Measurements from ENCODE around the gene BNIP5.

Gene BNIP5

DNA sequence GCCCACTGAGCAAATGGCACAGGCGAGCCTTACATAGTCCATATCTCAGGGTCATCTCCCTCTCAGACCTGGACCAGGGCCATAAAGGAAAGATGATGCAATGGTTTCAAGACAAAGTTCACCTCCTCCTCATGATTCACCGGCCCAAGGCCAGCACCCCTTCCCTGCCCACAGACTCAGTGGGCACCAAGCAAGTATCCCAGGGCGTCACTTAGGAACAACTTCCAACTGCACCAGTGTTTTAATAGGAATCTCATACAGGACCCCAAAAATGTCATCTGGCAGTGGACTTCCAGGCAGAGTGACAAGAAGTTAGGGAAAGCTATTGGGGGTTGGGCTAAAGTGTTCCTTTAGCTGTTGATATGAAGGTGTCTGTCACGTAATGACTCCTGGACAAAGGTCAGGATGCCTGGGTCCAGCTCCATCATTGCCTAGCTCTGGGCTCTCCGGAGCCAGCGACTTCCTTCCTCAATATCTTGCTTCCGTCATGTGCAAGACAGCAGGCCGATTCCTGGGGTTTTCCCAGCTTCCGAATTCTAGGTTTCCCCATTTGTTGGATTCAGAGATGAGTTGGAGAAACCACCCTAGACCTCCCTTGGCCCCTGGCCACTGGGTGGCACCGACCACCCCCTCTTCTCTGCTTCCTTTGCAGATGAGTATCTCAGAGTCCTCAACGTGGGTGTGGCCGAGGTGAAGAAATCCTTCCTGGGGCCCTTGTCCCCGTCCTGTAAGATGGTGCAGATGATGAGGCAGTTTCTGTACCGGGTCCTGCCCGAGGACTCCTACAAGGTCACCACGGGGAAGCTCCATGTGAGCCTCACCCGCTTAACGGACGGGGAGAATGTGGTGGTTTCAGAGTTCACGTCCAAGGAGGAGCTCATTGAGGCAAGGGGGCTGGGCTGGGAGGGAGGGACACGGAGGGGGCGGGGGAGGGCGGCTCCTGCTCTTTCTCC lies 45.7 kb downstream of the BNIP5 start:
- no peak for DNase-seq

DNA sequence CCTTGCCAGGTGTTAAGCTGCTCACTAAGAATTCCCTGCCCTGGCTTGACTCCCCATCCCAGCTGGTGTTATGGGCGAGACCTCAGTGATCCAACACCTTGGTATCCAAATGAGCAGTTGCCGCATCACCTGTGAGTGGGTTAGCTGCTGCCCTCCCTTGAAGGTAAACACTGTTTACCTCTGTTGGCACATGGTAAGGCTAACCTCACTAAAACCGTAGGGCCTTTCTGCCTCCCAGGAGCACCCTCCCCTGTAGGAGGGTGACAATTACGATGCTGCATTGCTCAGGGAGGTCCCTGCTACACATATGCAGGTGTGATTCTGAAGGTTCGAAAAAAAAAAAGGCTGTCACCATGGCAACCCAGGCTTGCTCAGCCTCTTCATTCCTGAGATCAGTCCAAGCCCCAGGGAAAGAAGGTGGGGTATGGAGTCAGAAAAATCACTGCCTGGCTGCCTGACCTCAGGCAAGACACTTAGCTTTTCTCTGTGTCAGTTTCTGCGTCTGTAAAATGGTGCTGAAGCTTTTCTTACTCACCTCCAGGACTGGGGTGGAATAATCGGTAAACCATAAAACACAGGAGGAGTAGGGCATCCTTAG lies 47.3 kb downstream of the BNIP5 start:
- no peak for DNase-seq

DNA sequence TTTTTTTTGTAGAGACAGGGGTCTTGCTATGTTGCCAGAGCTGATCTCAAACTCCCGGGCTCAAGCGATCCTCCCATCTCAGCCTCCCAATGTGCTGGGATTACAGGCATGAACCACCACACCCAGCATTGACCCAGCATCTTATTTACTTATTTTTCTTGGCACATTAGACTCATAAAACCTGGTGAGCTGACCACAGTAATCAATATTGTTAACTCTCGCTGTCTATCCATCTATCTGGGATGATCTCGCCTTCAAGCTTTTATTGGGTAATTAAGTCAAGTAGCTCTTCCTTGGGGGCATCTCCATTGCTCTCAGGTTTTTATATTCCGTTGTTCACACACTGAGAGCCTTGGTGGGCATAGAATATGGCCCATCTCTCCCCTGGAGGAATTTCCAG lies 49.8 kb downstream of the BNIP5 start:
- DNase-seq = no peak

DNA sequence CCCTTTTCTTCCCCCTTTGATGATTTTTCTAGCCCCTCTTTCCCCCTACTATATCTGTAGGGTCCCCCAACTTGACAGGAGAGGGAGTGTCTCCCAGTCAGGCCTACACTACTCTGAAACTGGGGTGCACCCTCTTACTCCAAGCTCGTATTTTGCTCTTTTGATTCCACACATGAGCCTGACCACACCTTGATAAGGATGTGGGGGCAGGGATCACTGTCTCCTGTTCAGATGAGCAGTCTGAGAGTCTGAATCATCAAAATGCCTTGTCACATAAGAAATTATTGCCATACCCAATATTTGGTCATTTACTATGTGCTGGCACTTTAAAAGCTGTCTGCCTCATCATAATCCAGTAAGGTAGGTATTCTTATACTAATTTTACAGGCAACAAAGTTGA lies 50.9 kb downstream of the BNIP5 start:
- DNase-seq = no peak

DNA sequence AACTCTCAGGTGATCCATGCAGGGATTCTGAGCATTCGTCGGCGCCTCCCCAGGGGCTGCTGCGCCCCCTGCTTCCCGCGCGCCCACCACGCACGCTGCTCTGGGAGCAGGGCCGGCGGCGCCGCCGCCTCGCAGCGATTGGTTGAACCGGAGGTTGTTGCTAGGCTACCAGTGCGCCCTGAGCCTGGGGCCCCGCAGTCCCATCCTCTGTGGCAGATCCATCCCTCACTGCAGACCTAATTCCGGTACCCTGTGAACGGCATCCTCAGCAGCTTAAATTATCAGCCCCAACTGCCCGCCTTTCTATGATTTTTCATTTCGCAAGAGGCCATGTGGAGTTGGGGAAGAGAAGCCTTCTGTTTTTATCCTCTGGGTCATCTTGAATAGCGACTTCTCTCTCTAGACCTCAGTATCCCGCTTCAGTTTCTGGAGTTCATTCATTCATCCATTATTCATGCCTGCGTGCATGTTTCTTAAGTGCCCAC lies 51.5 kb downstream of the BNIP5 start:
- DNase-seq = no peak

DNA sequence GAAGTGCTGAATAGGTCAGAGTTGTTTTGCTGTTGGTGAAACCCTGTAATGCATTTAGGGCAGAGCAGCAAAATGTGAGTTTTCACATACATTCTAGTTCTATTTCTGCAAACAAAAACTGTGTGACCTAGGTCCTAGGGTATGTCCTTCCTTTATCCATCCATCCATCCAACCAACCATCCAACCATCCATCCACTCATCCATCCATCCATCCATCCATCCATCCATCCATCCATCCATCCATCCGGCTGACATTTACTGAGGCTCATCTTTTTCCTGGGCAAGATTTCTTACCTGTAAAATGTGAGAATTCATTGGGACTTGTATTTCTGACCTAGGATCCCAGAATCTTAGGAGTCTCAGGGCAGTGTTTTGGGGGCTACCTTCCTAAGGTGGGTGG lies 52.3 kb downstream of the BNIP5 start:
- DNase-seq = no peak

DNA sequence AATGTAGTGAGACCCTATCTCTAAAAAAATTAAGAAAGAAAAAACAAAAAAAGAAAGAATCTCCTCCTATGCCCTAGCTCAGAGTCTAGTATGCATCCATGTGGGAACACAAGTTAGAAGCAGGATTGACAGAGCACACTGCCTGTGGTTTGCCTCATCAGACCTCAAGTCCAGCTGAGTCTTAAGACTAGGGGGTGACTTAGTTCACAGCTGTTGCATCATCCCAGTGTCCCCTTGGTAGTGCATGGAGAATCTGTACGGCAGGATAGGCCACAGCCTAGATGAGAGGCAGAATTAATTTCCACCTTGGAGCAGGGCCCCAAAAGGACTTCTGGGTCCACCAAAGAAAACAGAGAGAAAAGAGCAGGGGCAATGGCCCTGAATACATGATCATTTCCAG lies 53.1 kb downstream of the BNIP5 start:
- DNase-seq = no peak

DNA sequence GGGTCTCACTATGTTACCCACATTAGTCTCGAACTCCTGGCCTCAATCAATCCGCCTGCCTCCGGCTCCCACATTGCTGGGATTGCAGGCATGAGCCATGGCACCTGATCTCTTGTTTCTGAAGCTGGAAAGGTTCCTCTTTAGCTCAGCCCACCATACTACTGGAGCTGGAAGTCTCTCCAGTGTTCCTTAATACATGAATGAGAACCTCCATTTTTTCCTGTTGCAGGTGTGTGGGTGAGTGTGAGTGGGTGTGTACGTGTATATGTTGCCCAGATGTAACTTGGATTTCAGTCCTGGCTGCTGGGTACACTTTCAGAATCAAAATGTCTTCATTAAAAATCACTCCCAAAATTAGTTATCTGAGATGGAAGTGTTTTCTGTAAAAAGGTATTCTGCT lies 55.7 kb downstream of the BNIP5 start:
- DNase-seq = no peak

DNA sequence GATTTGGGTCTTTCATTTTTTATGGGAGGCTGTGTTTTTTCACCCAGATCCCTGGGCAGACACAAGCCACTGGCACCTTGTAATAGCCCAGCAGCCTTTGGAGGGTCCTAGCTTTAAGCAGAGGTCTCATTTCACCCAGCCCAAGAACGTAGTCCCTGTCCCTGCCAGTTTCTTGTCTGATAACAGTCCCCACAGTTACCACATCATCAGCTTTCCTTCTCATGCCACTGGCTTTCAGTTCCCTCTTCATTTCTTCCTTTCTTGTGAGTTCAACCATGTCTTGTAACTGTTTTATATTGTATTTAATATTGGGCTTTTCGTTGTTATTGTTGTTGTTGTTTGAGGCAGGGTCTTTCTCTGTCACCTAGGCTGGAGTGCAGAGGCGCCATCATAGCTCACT lies 56.2 kb downstream of the BNIP5 start:
- no peak for DNase-seq

DNA sequence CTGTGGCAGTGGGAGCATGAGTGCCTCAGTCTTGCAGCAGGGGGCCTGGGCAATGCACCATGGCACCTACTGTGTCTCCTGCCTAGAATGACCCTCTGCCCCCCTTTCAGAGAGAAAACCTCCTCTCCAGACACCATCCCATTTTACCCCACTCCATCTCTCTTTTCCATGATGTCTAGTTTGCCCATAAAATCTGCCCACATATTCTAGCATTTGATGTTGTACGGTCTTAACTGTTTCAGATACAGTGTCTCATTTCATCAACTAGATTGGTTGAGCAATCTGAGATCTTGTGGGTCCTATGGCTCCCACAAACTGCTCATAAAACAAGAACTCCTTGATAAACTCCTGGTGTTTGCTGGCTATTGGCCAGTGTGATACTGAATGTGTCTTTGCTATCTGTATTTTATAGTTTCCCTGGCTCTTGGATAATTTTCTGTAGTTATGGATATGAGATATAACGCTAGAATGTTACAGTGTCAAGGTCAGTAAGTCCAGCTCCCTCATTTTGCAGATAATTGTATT lies 58.7 kb downstream of the BNIP5 start:
- no peak for DNase-seq

DNA sequence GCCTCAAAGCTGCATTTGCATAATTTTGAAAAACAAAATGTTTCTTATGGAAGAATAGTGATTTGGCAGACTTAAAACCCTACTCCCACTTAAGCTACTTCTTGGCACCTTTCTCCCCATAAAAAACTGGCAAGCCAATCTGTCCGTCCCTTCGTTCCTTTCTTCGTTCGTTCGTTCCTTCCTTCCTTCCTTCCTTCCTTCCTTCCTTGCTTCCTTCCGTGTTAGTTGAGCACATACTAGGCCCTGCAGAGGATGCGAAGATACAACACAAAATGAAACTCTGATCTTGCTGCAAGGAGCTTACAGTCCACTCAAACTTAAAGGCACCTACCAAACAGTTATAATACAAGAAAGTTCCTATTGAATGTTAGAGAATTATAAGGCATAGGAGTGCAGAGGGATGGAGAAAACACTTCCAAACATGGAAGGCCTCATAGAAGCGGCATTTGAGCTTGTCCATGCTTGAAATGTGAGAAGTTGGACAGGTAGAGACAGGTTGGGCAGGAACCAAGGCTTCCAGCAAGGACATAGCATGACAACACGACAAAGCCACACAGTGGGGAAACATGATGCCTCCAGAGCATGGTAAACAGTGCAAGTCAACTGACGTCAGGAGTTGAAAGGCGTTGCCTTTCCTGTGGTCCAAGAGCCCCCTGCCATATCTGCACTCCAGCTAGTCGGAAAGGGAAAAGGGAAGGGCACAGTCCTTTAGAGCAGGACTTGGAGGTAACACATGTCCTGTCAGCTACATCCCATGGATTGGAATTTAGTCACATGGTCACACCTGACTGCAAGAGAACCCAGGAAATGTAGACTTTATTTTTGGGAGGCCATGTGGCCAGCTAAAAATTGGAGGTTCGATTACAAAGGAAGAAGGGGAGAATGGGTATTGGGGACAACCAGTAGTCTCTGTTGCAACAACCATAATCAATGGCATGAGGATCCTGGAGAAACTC lies 59.8 kb downstream of the BNIP5 start:
- no peak for DNase-seq

DNA sequence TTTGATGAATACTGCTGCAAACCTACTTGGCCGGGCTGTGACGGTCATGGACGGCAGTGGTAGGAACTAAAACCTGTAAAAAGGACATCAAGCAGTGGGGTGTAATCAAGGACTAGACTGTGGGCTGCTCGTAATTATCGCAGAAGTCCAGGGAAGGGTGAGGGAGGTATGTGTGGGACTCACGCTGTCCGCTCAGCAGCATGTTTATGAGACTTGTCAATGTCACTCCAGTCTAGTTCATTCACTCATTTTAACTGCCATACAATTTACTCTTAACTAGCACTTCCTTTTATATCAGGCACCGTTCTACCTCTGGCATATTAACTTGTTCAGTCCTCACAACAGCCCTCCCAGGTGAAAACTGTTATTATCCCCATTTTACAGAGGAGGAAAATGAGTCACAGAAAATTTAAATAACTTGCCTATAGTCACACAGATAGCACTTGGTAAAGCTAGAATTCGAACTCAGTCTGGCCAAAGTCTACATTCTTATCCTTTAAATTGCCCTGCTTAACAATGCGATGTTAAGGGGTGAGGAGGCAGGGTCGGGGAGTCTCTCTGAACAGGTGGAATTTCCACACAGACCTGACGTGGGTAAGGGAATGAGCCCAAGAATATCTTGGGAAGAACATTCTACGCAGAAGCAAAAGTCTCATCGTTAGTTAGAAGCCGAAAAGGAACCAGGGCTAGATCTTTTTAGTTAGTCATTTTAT lies 62.7 kb downstream of the BNIP5 start:
- DNase-seq = no peak

DNA sequence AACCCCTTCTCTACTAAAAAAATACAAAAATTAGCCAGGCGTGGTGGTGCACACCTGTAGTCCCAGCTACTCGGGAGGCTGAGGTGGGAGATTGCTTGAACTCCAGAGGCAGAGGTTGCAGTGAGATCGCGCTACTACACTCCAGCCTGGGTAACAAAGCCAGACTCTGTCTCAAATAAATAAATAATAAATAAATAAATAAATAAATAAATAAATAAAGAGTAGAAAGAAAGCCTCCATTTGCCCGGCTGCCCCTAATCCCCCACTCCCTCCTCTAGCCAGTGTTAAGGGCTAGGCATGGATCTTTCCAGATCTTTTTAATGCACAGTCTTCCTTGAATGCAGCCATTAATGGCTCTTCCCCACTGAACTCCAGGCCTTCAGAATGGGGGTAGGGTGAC lies 63.6 kb downstream of the BNIP5 start:
- no peak for DNase-seq

DNA sequence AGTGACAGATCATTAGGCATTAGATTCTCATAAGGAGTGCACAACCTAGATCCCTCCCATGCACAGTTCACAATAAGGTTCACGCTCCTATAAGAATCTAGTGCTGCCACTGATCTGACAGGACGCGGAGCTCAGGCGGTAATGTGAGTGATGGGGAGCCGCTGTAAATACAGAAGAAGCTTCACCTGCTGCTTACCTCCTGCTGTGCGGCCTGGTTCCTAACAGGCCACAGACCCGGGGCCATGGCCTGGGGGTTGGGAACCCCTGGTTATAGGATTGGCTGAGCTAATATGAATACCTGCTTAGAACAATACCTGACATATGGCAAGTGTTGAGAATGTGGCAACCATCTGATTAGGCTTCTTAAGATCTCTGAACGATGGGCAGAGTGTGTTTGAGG lies 64.5 kb downstream of the BNIP5 start:
- DNase-seq = no peak

DNA sequence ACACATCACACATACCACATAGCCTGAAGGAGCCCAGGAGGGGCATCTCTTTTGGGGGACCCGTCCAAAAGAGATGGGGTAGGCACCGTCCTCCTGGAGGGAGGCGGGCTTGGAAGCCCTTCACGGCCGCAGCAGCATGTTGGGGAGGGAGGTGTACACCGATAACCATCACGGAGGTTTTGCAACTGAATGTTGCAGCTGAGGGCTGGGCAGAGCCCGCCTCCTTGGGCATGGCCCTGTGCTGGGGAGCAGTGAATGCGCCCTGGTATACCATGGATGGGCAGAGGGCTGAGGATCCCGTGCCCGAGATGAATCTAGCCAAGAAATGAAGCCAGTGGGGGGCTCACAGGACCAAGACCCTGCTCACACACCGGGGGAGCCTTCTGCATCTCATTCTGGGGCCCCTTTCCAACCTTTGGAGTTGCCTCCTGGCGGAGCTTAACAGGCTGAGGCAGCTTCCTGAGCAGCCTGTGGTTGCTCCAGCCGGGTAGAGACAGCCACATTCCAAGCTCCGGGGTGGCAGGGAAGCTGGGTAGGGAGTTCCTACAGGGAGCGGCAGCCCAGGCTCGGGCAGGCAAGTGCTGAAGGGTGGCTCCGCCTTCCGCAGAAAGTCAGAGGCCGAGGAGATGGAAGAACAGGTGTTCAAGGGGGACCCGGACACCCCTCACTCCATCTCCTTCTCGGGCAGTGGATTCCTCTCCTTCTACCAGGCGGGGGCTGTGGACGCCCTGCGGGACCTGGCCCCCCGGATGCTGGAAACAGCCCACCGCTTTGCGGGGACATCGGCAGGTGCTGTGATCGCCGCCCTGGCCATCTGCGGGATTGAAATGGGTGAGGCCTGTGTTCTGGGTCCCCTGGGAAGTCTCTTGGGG lies 66.6 kb downstream of the BNIP5 start, which contains the start of gene PNPLA1:
TSS of gene PNPLA1 (plus strand) at position 227 of the 872 bp plus-strand sequence. CDS start at position 627, 400 bp downstream.
- no peak for DNase-seq

DNA sequence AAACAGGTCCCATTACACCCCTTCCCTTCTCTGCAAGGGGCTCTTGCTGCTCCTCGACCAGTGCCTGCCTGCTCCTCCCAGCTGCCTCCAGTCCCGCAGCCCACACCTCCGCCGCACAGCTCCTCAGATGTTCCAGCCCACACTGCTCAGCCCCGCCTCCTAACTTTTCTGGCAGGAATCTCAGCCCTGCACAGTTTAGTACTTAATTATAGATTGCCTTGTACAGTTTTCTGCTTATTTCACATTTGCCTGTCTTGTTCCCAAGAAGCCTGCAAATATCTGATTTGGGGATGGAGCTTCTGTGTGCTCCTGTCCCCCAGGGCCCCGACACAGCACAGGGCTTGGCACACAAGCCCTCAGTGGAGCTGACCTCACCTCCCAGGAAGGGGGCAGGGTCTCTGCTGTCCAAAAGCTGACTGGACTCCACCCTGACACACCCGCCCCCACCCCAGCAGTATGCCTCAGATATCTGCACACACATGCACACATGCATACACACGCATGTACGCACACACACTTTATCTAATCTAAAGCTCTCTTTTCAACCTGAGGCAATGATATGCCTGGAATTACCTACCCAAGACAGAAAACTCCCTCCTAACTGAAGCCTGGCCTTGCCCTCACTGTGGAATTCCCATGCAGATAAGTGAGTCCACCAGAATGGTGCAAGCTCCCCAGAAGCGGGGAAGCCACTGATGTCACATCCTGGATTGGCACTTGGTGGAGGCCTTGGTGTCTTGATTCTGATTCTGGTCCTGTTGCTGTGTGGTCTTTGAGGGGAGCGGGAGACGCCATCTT lies 68.0 kb downstream of the BNIP5 start:
- DNase-seq = no peak

DNA sequence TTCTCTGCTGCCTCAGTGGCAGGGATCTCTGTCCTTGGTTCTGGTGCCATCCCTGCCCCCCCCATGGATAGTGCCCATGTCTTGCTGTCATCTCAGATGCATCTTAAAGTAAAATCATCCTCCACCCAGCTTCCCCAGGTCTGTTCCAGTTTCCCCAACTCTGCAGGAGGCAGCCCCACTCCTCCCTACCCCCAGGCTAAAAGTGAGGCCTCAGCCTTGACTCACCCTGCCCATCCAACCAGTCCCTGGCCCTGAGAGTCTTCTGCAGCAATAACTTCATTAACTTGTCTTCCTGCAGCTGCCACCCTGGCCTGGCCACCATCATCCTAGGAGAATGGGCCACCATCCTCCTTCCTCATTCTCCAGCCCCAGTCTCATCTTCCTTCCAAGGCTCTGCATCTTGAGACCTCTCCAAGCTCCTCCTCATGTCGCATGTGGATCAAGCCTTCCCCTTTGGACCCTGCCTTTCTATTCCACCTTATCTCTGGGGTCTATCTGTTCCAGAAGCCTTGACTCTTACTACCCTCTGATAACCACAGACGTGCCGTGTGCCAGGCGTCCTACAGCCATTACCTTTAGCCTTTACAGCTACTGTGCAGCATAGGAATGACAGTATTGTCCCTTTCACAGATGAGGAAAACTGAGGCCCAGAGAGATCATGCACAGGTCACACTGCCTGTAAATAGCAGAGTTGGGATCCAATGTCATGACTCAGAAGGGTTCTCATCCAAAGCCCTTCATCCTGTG lies 68.8 kb downstream of the BNIP5 start:
- no peak for DNase-seq

DNA sequence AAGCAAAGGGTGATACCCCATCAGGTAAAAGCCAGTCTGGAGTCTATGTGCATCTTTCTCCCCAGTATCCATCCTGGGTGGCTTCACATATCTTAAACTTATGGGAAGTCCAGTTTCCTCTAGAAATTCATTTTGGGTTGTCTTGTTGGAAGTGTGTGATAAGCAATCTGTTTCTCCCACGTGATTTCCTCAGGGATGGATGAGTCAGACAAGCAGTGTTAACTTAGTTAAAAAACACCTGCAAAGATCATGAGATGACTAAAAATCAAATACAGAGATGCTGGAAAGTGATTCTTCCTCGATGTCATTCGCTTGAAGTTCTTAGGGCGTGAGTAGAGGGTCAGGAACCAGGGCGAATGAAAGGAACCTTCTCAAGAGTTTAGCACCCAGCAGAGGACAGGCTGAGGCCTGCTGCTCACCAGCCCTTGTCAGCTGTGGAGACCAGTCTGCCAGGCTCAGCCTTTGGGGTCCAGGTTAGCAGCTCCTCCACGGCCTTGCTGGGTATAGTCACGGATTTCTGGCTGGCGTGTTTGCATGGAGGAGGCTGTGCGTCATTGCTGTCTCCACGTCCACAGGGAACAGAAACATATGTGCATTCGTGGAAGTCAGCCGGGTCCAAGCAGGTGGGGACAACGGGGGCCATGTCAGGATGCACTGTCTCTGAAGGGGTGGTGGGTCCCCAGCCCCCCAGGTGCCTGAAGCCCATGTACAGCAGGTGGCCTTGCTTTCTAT lies 69.6 kb downstream of the BNIP5 start:
- no peak for DNase-seq

All from GDM1 (cell line).